C4-2B (cell line): ENCODE results near the gene SMKR1.

Experiments
- ZFX ChIP-seq: fragments of 450-650 bp; IDR thresholded peaks from 2 replicates; pipeline ENCODE4 v1.6.1; 2017
- TF ChIP-seq, protein P1 (sequence below): fragments of 450-650 bp; conservative IDR thresholded peaks from 2 replicates; pipeline ENCODE4 v1.5.1; 2017; ENCODE audit warnings: mild to moderate bottlenecking

DNA sequence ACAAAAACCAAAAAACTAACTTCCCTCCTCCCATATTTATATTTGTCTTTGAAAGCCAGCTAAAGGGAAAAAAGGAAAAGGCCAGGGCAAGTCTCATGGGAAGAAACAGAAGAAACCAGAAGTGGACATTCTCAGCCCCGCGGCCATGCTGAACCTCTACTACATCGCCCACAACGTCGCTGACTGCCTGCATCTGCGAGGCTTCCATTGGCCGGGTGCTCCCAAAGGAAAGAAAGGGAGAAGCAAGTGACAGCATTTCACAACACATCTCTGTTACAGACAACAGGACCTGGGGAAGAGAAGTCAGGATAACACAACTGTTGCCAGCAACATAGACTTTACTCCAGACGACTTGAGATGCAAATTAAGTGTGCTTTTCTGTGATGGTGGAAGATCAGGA is 9.9 kb downstream of the SMKR1 start:
- TF ChIP-seq ZFX, result no peak
- TF ChIP-seq, protein P1, sequence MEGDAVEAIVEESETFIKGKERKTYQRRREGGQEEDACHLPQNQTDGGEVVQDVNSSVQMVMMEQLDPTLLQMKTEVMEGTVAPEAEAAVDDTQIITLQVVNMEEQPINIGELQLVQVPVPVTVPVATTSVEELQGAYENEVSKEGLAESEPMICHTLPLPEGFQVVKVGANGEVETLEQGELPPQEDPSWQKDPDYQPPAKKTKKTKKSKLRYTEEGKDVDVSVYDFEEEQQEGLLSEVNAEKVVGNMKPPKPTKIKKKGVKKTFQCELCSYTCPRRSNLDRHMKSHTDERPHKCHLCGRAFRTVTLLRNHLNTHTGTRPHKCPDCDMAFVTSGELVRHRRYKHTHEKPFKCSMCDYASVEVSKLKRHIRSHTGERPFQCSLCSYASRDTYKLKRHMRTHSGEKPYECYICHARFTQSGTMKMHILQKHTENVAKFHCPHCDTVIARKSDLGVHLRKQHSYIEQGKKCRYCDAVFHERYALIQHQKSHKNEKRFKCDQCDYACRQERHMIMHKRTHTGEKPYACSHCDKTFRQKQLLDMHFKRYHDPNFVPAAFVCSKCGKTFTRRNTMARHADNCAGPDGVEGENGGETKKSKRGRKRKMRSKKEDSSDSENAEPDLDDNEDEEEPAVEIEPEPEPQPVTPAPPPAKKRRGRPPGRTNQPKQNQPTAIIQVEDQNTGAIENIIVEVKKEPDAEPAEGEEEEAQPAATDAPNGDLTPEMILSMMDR, result no peak
